ENCODE data around the gene NAGLU. TPM values are rescaled to one million over a fixed set of nuclear protein-coding genes. Genes with fewer than 3 reads are reported as not detected.

The NAGLU gene
- total RNA-seq, 1 donor from 2014 or later: 94.7 TPM

- intact Hi-C loops (cut with DNase I): loop anchor here (1.0 to 10.0 kb wide), 3 partner anchors 101 to 246 kb away; partner anchors contain the start of gene BECN1
- no peaks in the 10 kb centered on the region for H3K9me3 ChIP-seq
- DNase-seq (ENCODE audit: low spot score in 2 of 2): peak in 1 of 2 donors; percentile 88
- peak; percentile 44 to 82 (median 62) for TF ChIP-seq CTCF (IDR thresholded peaks at IDR 0.05)
- H3K27ac ChIP-seq: peak overlapping the region; percentile 78 to 83
- no peaks in the 10 kb centered on the region for H3K27me3 ChIP-seq
- H3K4me1 ChIP-seq: peaks cover 5 to 12% of the 10 kb centered on the region in 2 donors
- H3K4me3 ChIP-seq: peak overlapping the region; percentile 68 to 76
- peaks cover 35 to 53% of the 10 kb centered on the region in 2 donors for H3K36me3 ChIP-seq
These were observed 42.3 kb downstream of the NAGLU start for GRCh38 chr17:42578282-42578869.

GRCh38 chr17:42579794-42580551 is 43.9 kb downstream of the NAGLU start:
- Histone ChIP-seq H3K27ac (no peak overlapping the region), H3K4me3 (no peak overlapping the region), H3K4me1 (peaks cover 5 to 12% of the 10 kb centered on the region in 2 donors), H3K9me3 (no peaks in the 10 kb centered on the region), H3K27me3 (no peaks in the 10 kb centered on the region), H3K36me3 (peaks cover 42 to 55% of the 10 kb centered on the region in 2 donors)
- no peak for TF ChIP-seq CTCF (IDR thresholded peaks at IDR 0.05)
- intact Hi-C loops (cut with DNase I): loop anchor here (10.0 kb wide), 1 partner anchor 245 kb away; the partner anchor contains the start of gene BECN1
- no peak for DNase-seq (ENCODE audit: low spot score in 2 of 2)

GRCh38 chr17:42581744-42582270 is 45.8 kb downstream of the NAGLU start:
- no peak overlapping the region for H3K4me3 ChIP-seq
- no peaks in the 10 kb centered on the region for H3K9me3 ChIP-seq
- H3K27ac ChIP-seq: no peak overlapping the region
- DNase-seq (ENCODE audit: low spot score in 2 of 2): no peak
- peaks cover 5 to 12% of the 10 kb centered on the region in 2 donors for H3K4me1 ChIP-seq
- peaks cover 52 to 72% of the 10 kb centered on the region in 2 donors for H3K36me3 ChIP-seq
- TF ChIP-seq CTCF (IDR thresholded peaks at IDR 0.05): no peak
- intact Hi-C loops (cut with DNase I): no loop called here
- H3K27me3 ChIP-seq: no peaks in the 10 kb centered on the region

- H3K27ac ChIP-seq: no peak overlapping the region
- H3K9me3 ChIP-seq: no peaks in the 10 kb centered on the region
- no peak for TF ChIP-seq CTCF (IDR thresholded peaks at IDR 0.05)
- peaks cover 73 to 98% of the 10 kb centered on the region in 2 donors for H3K36me3 ChIP-seq
- no peak for DNase-seq (ENCODE audit: low spot score in 2 of 2)
- no peaks in the 10 kb centered on the region for H3K27me3 ChIP-seq
- intact Hi-C loops (cut with DNase I): no loop called here
- H3K4me3 ChIP-seq: no peak overlapping the region
- no peaks in the 10 kb centered on the region for H3K4me1 ChIP-seq
These were observed 48.8 kb downstream of the NAGLU start for GRCh38 chr17:42584880-42585279.

GRCh38 chr17:42585353-42585752 is 49.3 kb downstream of the NAGLU start:
- H3K4me3 ChIP-seq: no peak overlapping the region
- no peak for TF ChIP-seq CTCF (IDR thresholded peaks at IDR 0.05)
- H3K27me3 ChIP-seq: no peaks in the 10 kb centered on the region
- H3K9me3 ChIP-seq: no peaks in the 10 kb centered on the region
- no peak for DNase-seq (ENCODE audit: low spot score in 2 of 2)
- intact Hi-C loops (cut with DNase I): no loop called here
- H3K4me1 ChIP-seq: no peaks in the 10 kb centered on the region
- peaks cover 78 to 98% of the 10 kb centered on the region in 2 donors for H3K36me3 ChIP-seq
- H3K27ac ChIP-seq: no peak overlapping the region
